ENCODE measurements around the gene IZUMO1. TPM values are rescaled to one million over a fixed set of nuclear protein-coding genes. Genes with fewer than 3 reads are reported as not detected.

Gene IZUMO1
- total and polyA plus RNA-seq, 2 of the 8 experiments (the other 6 are each of a cell fraction or from before 2014, with no cell fraction given), result 0.33 to 1.8 TPM

GRCh38 chr19:48708471-48708870, 38.2 kb downstream of the IZUMO1 start (continued):
- TF ChIP-seq RAD21 (IDR thresholded peaks at IDR 0.05 in 1 of 2, conservative IDR thresholded peaks at IDR 0.05 in 1 of 2; ENCODE audit: low read depth in 2 of 2, low read length in 2 of 2), result no peak
- TF ChIP-seq SP1 (IDR thresholded peaks at IDR 0.05; ENCODE audit: low read depth, low read length), result 0 out of 2 replicates have a peak, but pooled peaks have one; percentile 32
- no peak for TF ChIP-seq SIN3A (conservative IDR thresholded peaks at IDR 0.05 in 1 of 2, IDR thresholded peaks at IDR 0.05 in 1 of 2; ENCODE audit: low read depth in 1 of 2, low read length in 2 of 2)
- TF ChIP-seq E2F6 (IDR thresholded peaks at IDR 0.05), result 0 out of 2 replicates have a peak, but pooled peaks have one; percentile 13
- TF ChIP-seq SIX5 (IDR thresholded peaks at IDR 0.05; ENCODE audit: low read depth, low read length), result no peak
- TF ChIP-seq KDM1A (IDR thresholded peaks at IDR 0.05; ENCODE audit: borderline replicate concordance, low read length), result no peak
- TF ChIP-seq MAFK (IDR thresholded peaks at IDR 0.05; ENCODE audit: low read depth, low read length), result no peak
- TF ChIP-seq MAX (IDR thresholded peaks at IDR 0.05), result peak; percentile 78
